BJ (cell line): ENCODE data around the gene PCP2. TPM values are rescaled to one million over a fixed set of nuclear protein-coding genes. Genes with fewer than 3 reads are reported as not detected.

ENCODE experiments used
- CTCF ChIA-PET: fragments of 350-600 bp; formaldehyde crosslinking; extraction: SDS; loops from one replicate; lab custom pipeline; 2021; ENCODE audit warnings: antibody characterized with exemption, inconsistent platforms; lab: Yijun Ruan, JAX
- POLR2A ChIA-PET: fragments of 300-600 bp; sonication (Branson Sonifier 250); formaldehyde crosslinking; extraction: SDS; loops from one replicate; lab custom pipeline; 2021; ENCODE audit warnings: antibody characterized with exemption; lab: Charles Lee
- DNase-seq: peaks from one replicate; pipeline ENCODE4 v3.0.0-alpha.2; 2011; ENCODE audit warnings: low read depth
- H3K27me3 ChIP-seq: 2 replicates; pipeline ENCODE4 v1.6.0; 2011; ENCODE audit warnings: low read length; ENCODE audit not compliant: control insufficient read depth, insufficient read depth
- H3K36me3 ChIP-seq: 2 replicates; pipeline ENCODE4 v1.5.1; 2011; ENCODE audit warnings: low read length; ENCODE audit not compliant: control insufficient read depth, insufficient read depth
- H3K4me3 ChIP-seq: 2 replicates; pipeline ENCODE4 v1.5.1; 2011; ENCODE audit warnings: low read depth, mild to moderate bottlenecking, control low read depth, low read length
- CTCF ChIP-seq: IDR thresholded peaks from 2 replicates; pipeline ENCODE4 v1.5.1; 2011; ENCODE audit warnings: low read depth, mild to moderate bottlenecking, control low read depth, inconsistent platforms, low read length, moderate library complexity; ENCODE audit not compliant: insufficient read depth
- polyA plus RNA-seq: library from polyadenylated mRNA; depleted of rRNA; stranded (reverse); fragments of >200 nt; gene quantifications from 2 replicates; pipeline ENCODE4 v1.2.3, GENCODE V29; 2011

PCP2 gene
- polyA plus RNA-seq, 1 experiment = not detected

- ChIA-PET CTCF (interaction anchor here (1.0 to 5.6 kb wide), 3 partner anchors 10 to 19 kb away, joined by 3 to 33 read pairs (median 3); partner anchors contain the start of gene TRAPPC5), POLR2A (no interaction called here)
- no peak overlapping the region for H3K4me3 ChIP-seq
- no peak for DNase-seq
- no peaks in the 10 kb centered on the region for H3K36me3 ChIP-seq
- H3K27me3 ChIP-seq = peaks cover 12% of the 10 kb centered on the region
- no peak for TF ChIP-seq CTCF
These were observed 36.7 kb upstream of the PCP2 start for GRCh38 chr19:7670150-7670783.

GRCh38 chr19:7669641-7670040 lies 36.1 kb upstream of the PCP2 start:
- Histone ChIP-seq H3K36me3 (no peaks in the 10 kb centered on the region), H3K4me3 (no peak overlapping the region), H3K27me3 (peaks cover 12% of the 10 kb centered on the region)
- POLR2A ChIA-PET = no interaction called here
- DNase-seq = no peak
- no peak for TF ChIP-seq CTCF
- CTCF ChIA-PET = interaction anchor here (1.0 to 5.6 kb wide), 4 partner anchors 11 to 19 kb away, joined by 3 to 33 read pairs (median 6); partner anchors contain the start of gene TRAPPC5

- ChIA-PET CTCF (interaction anchor here (2.2 to 5.6 kb wide), 2 partner anchors 12 to 16 kb away, joined by 9 to 33 read pairs; partner anchors contain the start of gene TRAPPC5), POLR2A (no interaction called here)
- Histone ChIP-seq H3K27me3 (peaks cover 12% of the 10 kb centered on the region), H3K4me3 (no peak within 1 kb of the TSS), H3K36me3 (no peaks in the 10 kb centered on the region)
- DNase-seq = no peak
- TF ChIP-seq CTCF = no peak
These were observed 35.3 kb upstream of the PCP2 start, which contains the start of gene RETN for GRCh38 chr19:7668842-7669241. Gene RETN, plus strand, starts transcription at chr19:7669049. Its CDS starts 278 bp downstream, at chr19:7669327.

- ChIA-PET POLR2A (no interaction called here), CTCF (interaction anchor here (0.7 to 2.5 kb wide), 5 partner anchors 9 to 16 kb away, joined by 3 to 8 read pairs (median 4); partner anchors contain the start of gene TRAPPC5)
- Histone ChIP-seq H3K4me3 (no peak overlapping the region), H3K27me3 (peaks cover 2% of the 10 kb centered on the region; the same call in 1 of the 2 replicates), H3K36me3 (no peaks in the 10 kb centered on the region)
- DNase-seq = no peak
- TF ChIP-seq CTCF = no peak
These were observed 31.6 kb upstream of the PCP2 start for GRCh38 chr19:7665076-7665475.

- Histone ChIP-seq H3K36me3 (no peaks in the 10 kb centered on the region), H3K27me3 (no peaks in the 10 kb centered on the region; the same call in 1 of the 2 replicates), H3K4me3 (no peak overlapping the region)
- no peak for TF ChIP-seq CTCF
- ChIA-PET POLR2A (no interaction called here), CTCF (interaction anchor here (0.9 to 2.5 kb wide), 3 partner anchors 10 to 17 kb away, joined by 5 to 8 read pairs (median 7); partner anchors contain the start of gene TRAPPC5)
- DNase-seq = no peak
These were observed 30.2 kb upstream of the PCP2 start for GRCh38 chr19:7663706-7664105.
